Stomach (tissue), 9 donors: ENCODE results near the gene LDB2. TPM values are rescaled to one million over a fixed set of nuclear protein-coding genes. Genes with fewer than 3 reads are reported as not detected.

Experiments
- DNase-seq, 2 donors: peaks; one replicate each; pipeline versions ENCODE4 v3.0.0 to v3.0.0-alpha.2; 2013 to 2019
- H3K27ac ChIP-seq, 5 donors: fragments of 200-600 bp in 4 of 5; sonication (generic) in 4 of 5; one replicate each; pipeline ENCODE4 v1.5.1; 2013 to 2019; ENCODE audit warnings: mild to moderate bottlenecking in 1 of 5, moderate library complexity in 1 of 5
- H3K27me3 ChIP-seq, 3 donors: fragments of 200-600 bp; sonication (generic); one replicate each; pipeline ENCODE4 v1.5.1; 2017 to 2019; ENCODE audit warnings: mixed run types in 1 of 3
- H3K36me3 ChIP-seq, 4 donors: fragments of 200-600 bp; sonication (generic); 1 replicate in 3 of 4; 2 replicates in 1 of 4; pipeline ENCODE4 v1.5.1; 2016 to 2019
- H3K4me1 ChIP-seq, 4 donors: fragments of 200-600 bp; sonication (generic); one replicate each; pipeline ENCODE4 v1.5.1; 2016 to 2019
- H3K4me3 ChIP-seq, 4 donors: fragments of 200-600 bp; sonication (generic) in 3 of 4; one replicate each; pipeline ENCODE4 v1.5.1; 2016 to 2019; ENCODE audit warnings: mild to moderate bottlenecking in 1 of 4
- H3K9me3 ChIP-seq, 4 donors: fragments of 200-600 bp; sonication (generic); one replicate each; pipeline ENCODE4 v1.5.1; 2016 to 2019
- EP300 ChIP-seq: sonication (generic); formaldehyde crosslinking; IDR thresholded peaks from one replicate; pipeline ENCODE4 v1.6.1; 2017; ENCODE audit warnings: antibody characterized with exemption
- POLR2A ChIP-seq, 4 donors: fragments of 450-650 bp; IDR thresholded peaks; one replicate each; pipeline ENCODE4 v1.6.1; 2016; ENCODE audit warnings: antibody characterized with exemption in 4 of 4, control low read depth in 2 of 4, mild to moderate bottlenecking in 1 of 4, moderate library complexity in 1 of 4
- POLR2AphosphoS5 ChIP-seq, 3 donors: sonication (generic); formaldehyde crosslinking; IDR thresholded peaks; one replicate each; pipeline ENCODE4 v1.6.1; 2016; ENCODE audit warnings: antibody characterized with exemption in 3 of 3
- whole genome bisulfite sequencing, 5 donors: extraction: QIAGEN DNeasy Blood & Tissue Kit in 3 of 5; methylation state at CpG; one replicate each; pipeline versions ENCODE4 v1.1.5 to v1.1.7; 2013 to 2018; 5-methylcytosine and 5-hydroxymethylcytosine counted together
- intact Hi-C: fragments of 100-400 bp; cut with DNase I; formaldehyde crosslinking; loops from one replicate; pipeline ENCODE4 v1.15.1; 2023; ENCODE audit warnings: low total_unique reads
- polyA plus RNA-seq, 3 donors: library from polyadenylated mRNA; stranded (reverse); fragments of 200-250 nt; gene quantifications; one replicate each; pipeline ENCODE4 v1.2.3, GENCODE V29; 2013
- total RNA-seq, 5 donors: library from RNA; depleted of rRNA; stranded (reverse); fragments of >200 nt; gene quantifications; one replicate each; pipeline versions ENCODE4 v1.1.0 to v1.2.3, GENCODE V29; 2014 to 2016
- TF ChIP-seq, protein P1 (sequence below), 7 experiments: fragments of 450-650 bp in 4 of 7; fragments of 200-600 bp in 3 of 7; sonication (generic) in 3 of 7; IDR thresholded peaks; one replicate each; pipeline ENCODE4 v1.5.1; 2016 to 2019; ENCODE audit warnings: antibody characterized with exemption in 7 of 7, control low read depth in 2 of 7, mild to moderate bottlenecking in 1 of 7
- donor health status: healthy with polysubstance abuse.
- donor health status: Bipolar disorder and iron deficiency.
- donor health status: healthy.

The LDB2 gene
- total and polyA plus RNA-seq, 8 donors: 6.2 to 63.3 (median 12.8) TPM

DNA sequence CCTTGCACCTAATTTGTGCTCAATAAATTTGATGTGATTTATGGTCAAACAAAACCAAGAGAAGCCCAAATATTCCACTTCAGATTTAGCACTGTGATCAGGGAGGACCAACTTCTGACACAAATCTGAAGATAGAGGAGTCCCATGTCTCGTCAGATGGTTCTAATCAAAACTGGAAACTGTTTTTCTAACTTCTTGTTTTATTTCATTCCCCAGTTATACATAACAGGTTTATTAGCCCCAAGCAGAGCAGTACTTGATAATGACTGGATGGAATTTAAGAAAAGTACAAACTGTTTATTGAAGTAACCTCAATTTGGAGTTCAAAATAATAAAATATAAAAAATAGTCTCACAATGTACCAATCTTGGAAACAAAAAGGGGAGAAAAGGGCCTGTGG, 310.3 kb downstream of the LDB2 start:
- TF ChIP-seq POLR2AphosphoS5 (IDR thresholded peaks at IDR 0.05) (no peak), EP300 (no peak), POLR2A (IDR thresholded peaks at IDR 0.05) (no peak)
- TF ChIP-seq, protein P1, sequence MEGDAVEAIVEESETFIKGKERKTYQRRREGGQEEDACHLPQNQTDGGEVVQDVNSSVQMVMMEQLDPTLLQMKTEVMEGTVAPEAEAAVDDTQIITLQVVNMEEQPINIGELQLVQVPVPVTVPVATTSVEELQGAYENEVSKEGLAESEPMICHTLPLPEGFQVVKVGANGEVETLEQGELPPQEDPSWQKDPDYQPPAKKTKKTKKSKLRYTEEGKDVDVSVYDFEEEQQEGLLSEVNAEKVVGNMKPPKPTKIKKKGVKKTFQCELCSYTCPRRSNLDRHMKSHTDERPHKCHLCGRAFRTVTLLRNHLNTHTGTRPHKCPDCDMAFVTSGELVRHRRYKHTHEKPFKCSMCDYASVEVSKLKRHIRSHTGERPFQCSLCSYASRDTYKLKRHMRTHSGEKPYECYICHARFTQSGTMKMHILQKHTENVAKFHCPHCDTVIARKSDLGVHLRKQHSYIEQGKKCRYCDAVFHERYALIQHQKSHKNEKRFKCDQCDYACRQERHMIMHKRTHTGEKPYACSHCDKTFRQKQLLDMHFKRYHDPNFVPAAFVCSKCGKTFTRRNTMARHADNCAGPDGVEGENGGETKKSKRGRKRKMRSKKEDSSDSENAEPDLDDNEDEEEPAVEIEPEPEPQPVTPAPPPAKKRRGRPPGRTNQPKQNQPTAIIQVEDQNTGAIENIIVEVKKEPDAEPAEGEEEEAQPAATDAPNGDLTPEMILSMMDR (IDR thresholded peaks at IDR 0.05): no peak
- no peak for DNase-seq
- Histone ChIP-seq H3K27ac (no peak overlapping the region), H3K27me3 (no peaks in the 10 kb centered on the region), H3K9me3 (no peaks in the 10 kb centered on the region), H3K4me3 (no peak overlapping the region), H3K36me3 (no peaks in the 10 kb centered on the region), H3K4me1 (no peaks in the 10 kb centered on the region)
- 83 to 95% (median 94%) methylated on average over 1 of the region's 1 CpG for WGBS, 5 donors
- intact Hi-C loops: no loop called here

DNA sequence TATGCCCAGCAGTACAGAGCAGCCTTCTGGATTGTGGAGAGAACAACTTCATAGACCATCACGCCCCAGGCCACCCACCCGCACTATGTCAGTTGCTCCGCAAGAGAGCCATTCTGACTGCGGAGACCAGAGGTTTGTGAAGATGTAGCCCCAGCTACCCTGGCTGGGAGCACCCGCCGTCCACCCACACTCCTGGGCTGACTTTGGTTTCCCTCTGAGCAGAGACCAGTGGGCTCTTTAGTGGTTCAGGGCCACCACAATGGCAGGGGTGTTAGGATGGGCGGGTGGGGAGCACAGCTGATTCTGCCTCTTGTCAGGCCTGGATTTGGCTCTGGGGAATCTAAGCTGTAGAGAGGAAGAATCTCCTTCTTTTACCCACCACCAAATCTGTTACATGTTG, 313.4 kb downstream of the LDB2 start:
- no peak for DNase-seq
- no peak overlapping the region for H3K4me3 ChIP-seq
- H3K27me3 ChIP-seq: no peaks in the 10 kb centered on the region
- 93 to 95% (median 94%) methylated on average over 7 of the region's 7 CpGs for WGBS, 5 donors
- no peaks in the 10 kb centered on the region for H3K36me3 ChIP-seq
- intact Hi-C loops: no loop called here
- no peaks in the 10 kb centered on the region for H3K9me3 ChIP-seq
- no peak overlapping the region for H3K27ac ChIP-seq
- no peaks in the 10 kb centered on the region for H3K4me1 ChIP-seq
- no peak for TF ChIP-seq POLR2A (IDR thresholded peaks at IDR 0.05)
- TF ChIP-seq, protein P1 (IDR thresholded peaks at IDR 0.05): no peak
- TF ChIP-seq EP300: no peak
- no peak for TF ChIP-seq POLR2AphosphoS5 (IDR thresholded peaks at IDR 0.05)

DNA sequence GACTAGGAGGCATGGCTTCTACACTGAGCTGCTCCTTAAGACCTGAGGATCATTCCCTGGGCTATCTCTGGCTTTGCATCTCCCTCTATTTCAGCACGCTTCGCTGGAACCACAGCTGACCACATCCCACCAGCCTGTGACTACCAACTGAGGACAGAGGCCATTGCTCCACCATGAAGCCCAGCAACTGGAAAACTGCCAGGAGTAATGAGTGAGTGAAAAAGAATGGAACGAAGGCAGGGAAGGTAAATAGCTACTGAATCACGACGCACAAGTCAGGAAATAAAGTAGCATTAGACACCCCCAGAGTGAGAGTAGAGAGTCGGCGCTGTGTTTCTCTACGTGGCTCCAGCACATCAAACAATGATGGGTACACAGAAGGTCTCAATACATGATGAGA, 314.7 kb downstream of the LDB2 start:
- Histone ChIP-seq H3K36me3 (peaks cover 0 to 4% (median 0%) of the 10 kb centered on the region in 4 donors), H3K9me3 (no peaks in the 10 kb centered on the region), H3K27me3 (no peaks in the 10 kb centered on the region), H3K27ac (no peak overlapping the region), H3K4me3 (no peak overlapping the region), H3K4me1 (no peaks in the 10 kb centered on the region)
- TF ChIP-seq POLR2AphosphoS5 (IDR thresholded peaks at IDR 0.05) (no peak), POLR2A (IDR thresholded peaks at IDR 0.05) (no peak), EP300 (no peak)
- TF ChIP-seq, protein P1 (IDR thresholded peaks at IDR 0.05): no peak
- no peak for DNase-seq
- intact Hi-C loops: no loop called here
- 74 to 93% (median 91%) methylated on average over 8 of the region's 8 CpGs for WGBS, 5 donors

DNA sequence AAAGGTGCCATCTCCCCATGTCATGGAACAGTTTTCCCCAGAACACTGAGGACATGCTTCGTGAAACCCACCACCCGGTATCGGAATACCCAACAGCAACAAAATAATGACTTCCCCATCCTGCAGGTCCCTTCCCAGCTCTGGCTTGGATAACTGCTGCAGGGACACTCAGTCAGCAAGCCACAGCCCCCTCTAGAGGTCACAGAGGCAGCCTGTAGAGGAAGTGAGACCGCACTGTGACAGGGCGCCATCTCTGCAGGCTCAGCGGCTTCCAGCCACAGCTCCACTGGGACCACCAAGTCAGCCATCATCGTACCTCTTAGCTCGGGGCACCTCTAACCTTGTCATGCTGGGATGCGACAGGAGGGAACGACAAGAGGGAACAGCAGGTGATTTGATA, 315.9 kb downstream of the LDB2 start:
- WGBS, 5 donors: 93 to 98% (median 96%) methylated on average over 7 to 10 of the region's 10 CpGs
- H3K9me3 ChIP-seq: no peaks in the 10 kb centered on the region
- TF ChIP-seq POLR2AphosphoS5 (IDR thresholded peaks at IDR 0.05) (no peak), POLR2A (IDR thresholded peaks at IDR 0.05) (no peak), EP300 (no peak)
- TF ChIP-seq, protein P1 (IDR thresholded peaks at IDR 0.05): no peak

More for the DNA sequence above, 315.9 kb downstream of the LDB2 start:
- Histone ChIP-seq H3K4me1 (no peaks in the 10 kb centered on the region), H3K27ac (no peak overlapping the region), H3K36me3 (peaks cover 0 to 4% (median 0%) of the 10 kb centered on the region in 4 donors), H3K27me3 (no peaks in the 10 kb centered on the region), H3K4me3 (no peak overlapping the region)
- intact Hi-C loops: no loop called here
- DNase-seq: no peak
